SK-N-SH (cell line): ENCODE data around the gene UBLCP1. TPM values are rescaled to one million over a fixed set of nuclear protein-coding genes. Genes with fewer than 3 reads are reported as not detected.

ENCODE experiments used
- CTCF ChIA-PET: fragments of 300-600, 350-600 bp; formaldehyde crosslinking; extraction: SDS; loops from one replicate; lab custom pipeline; 2021; lab: Yijun Ruan, JAX
- POLR2A ChIA-PET: fragments of 350-600 bp; sonication (Branson Sonifier 250); formaldehyde crosslinking; extraction: SDS; loops from one replicate; lab custom pipeline; 2020; ENCODE audit warnings: antibody characterized with exemption, inconsistent platforms; lab: Yijun Ruan, JAX
- DNase-seq: peaks from one replicate; pipeline ENCODE4 v3.0.0; 2012
- H2AFZ ChIP-seq: fragments of 200-600 bp; sonication (generic); 2 replicates; pipeline ENCODE4 v1.8.1; 2016; ENCODE audit warnings: antibody characterized with exemption, mild to moderate bottlenecking, low read depth
- H3F3A ChIP-seq: fragments of 200-600 bp; sonication (generic); replicated peaks from 2 replicates; pipeline ENCODE3; 2016; ENCODE audit warnings: antibody characterized with exemption, mild to moderate bottlenecking; ENCODE audit not compliant: insufficient read depth
- H3K27ac ChIP-seq, 2 experiments: fragments of 200-500 bp in 1 of 2; fragments of 200-600 bp in 1 of 2; sonication (Bioruptor generic) in 1 of 2; sonication (generic), shearing (Covaris generic) in 1 of 2; 2 replicates each; pipeline versions ENCODE4 v1.5.1 to v1.6.1; 2014 to 2016; ENCODE audit warnings: low read depth in 2 of 2, inconsistent platforms in 1 of 2, low read length in 1 of 2, mild to moderate bottlenecking in 1 of 2, mixed read lengths in 1 of 2
- H3K27me3 ChIP-seq: fragments of 200-600 bp; sonication (generic), shearing (Covaris generic); 2 replicates; pipeline ENCODE4 v1.6.1; 2016; ENCODE audit warnings: mixed run types; ENCODE audit not compliant: insufficient read depth
- H3K36me3 ChIP-seq, 2 experiments: fragments of 200-500 bp in 1 of 2; fragments of 200-600 bp in 1 of 2; sonication (Bioruptor generic) in 1 of 2; sonication (generic) in 1 of 2; replicated peaks in 1 of 2; 2 replicates each; pipeline versions ENCODE3 to v1.5.1; 2014 to 2016; ENCODE audit warnings: low read length in 1 of 2, mild to moderate bottlenecking in 1 of 2; ENCODE audit not compliant: insufficient read depth in 2 of 2, control insufficient read depth in 1 of 2
- H3K4me1 ChIP-seq, 2 experiments: fragments of 200-500 bp in 1 of 2; fragments of 200-600 bp in 1 of 2; sonication (Bioruptor generic) in 1 of 2; sonication (generic), shearing (Covaris generic) in 1 of 2; 2 replicates each; pipeline versions ENCODE4 v1.5.1 to v1.6.1; 2014 to 2016; ENCODE audit warnings: low read depth in 1 of 2, low read length in 1 of 2, mixed run types in 1 of 2; ENCODE audit not compliant: insufficient read depth in 2 of 2, control insufficient read depth in 1 of 2
- H3K4me2 ChIP-seq: fragments of 200-600 bp; sonication (generic), shearing (Covaris generic); 2 replicates; pipeline ENCODE4 v1.6.1; 2017; ENCODE audit warnings: mixed run types
- H3K4me3 ChIP-seq, 2 experiments: fragments of 200-500 bp in 1 of 2; fragments of 200-600 bp in 1 of 2; sonication (Bioruptor generic) in 1 of 2; sonication (generic), shearing (Covaris generic) in 1 of 2; 2 replicates each; pipeline versions ENCODE4 v1.5.1 to v1.8.1; 2014 to 2016; ENCODE audit warnings: low read depth in 2 of 2, inconsistent platforms in 1 of 2, low read length in 1 of 2, mild to moderate bottlenecking in 1 of 2, mixed read lengths in 1 of 2, moderate library complexity in 1 of 2
- H3K79me2 ChIP-seq: fragments of 200-600 bp; sonication (generic); 2 replicates; pipeline ENCODE4 v1.8.1; 2017; ENCODE audit warnings: mild to moderate bottlenecking; ENCODE audit not compliant: insufficient read depth
- H3K9ac ChIP-seq: fragments of 200-600 bp; sonication (generic); 2 replicates; pipeline ENCODE4 v1.6.1; 2017; ENCODE audit warnings: mixed run types
- H3K9me2 ChIP-seq: fragments of 200-600 bp; sonication (generic); 2 replicates; pipeline ENCODE4 v1.6.1; 2017; ENCODE audit warnings: mixed run types
- H3K9me3 ChIP-seq: fragments of 200-600 bp; sonication (generic); 2 replicates; pipeline ENCODE4 v1.6.1; 2017; ENCODE audit warnings: mixed run types, mild to moderate bottlenecking, moderate library complexity
- H4K20me1 ChIP-seq: fragments of 200-600 bp; sonication (generic); 2 replicates; pipeline ENCODE4 v1.6.1; 2017; ENCODE audit warnings: mild to moderate bottlenecking, mixed run types; ENCODE audit not compliant: insufficient read depth
- CHD2 ChIP-seq: fragments of 150-350 bp; IDR thresholded peaks from 2 replicates; pipeline ENCODE4 v1.6.1; 2018; ENCODE audit warnings: low read length; ENCODE audit not compliant: partially characterized antibody
- CTCF ChIP-seq: fragments of 200-600 bp; sonication (generic); IDR thresholded peaks from 2 replicates; pipeline ENCODE4 v1.6.1; 2017; ENCODE audit warnings: antibody characterized with exemption, mild to moderate bottlenecking, moderate library complexity
- EP300 ChIP-seq, 2 experiments: IDR thresholded peaks; 2 replicates each; pipeline versions ENCODE4 v1.4.0 to v1.6.1; 2012; ENCODE audit warnings: borderline replicate concordance in 1 of 2, low read depth in 1 of 2, low read length in 1 of 2
- FOSL2 ChIP-seq: IDR thresholded peaks from 2 replicates; pipeline ENCODE4 v1.4.0; 2012; ENCODE audit warnings: low read depth, mild to moderate bottlenecking, moderate library complexity, borderline replicate concordance
- GABPA ChIP-seq: IDR thresholded peaks from 2 replicates; pipeline ENCODE4 v1.4.0; 2012; ENCODE audit warnings: low read depth, mild to moderate bottlenecking
- IRF3 ChIP-seq: fragments of 150-350 bp; IDR thresholded peaks from 2 replicates; pipeline ENCODE4 v1.6.1; 2016; ENCODE audit warnings: mild to moderate bottlenecking, low read depth, low read length
- JUND ChIP-seq: IDR thresholded peaks from 2 replicates; pipeline ENCODE4 v1.4.0; 2012
- MAX ChIP-seq: IDR thresholded peaks from 2 replicates; pipeline ENCODE4 v1.4.0; 2012; ENCODE audit warnings: low read depth
- MEF2A ChIP-seq: IDR thresholded peaks from 2 replicates; pipeline ENCODE4 v1.4.0; 2012; ENCODE audit warnings: low read depth, borderline replicate concordance
- NFIC ChIP-seq: IDR thresholded peaks from 2 replicates; pipeline ENCODE4 v1.4.0; 2012; ENCODE audit warnings: borderline replicate concordance
- NRF1 ChIP-seq: IDR thresholded peaks from 2 replicates; pipeline ENCODE4 v1.6.1; 2012; ENCODE audit warnings: low read depth, mild to moderate bottlenecking, low read length
- PBX3 ChIP-seq: IDR thresholded peaks from 2 replicates; pipeline ENCODE4; 2012
- POLR2AphosphoS5 ChIP-seq: IDR thresholded peaks from 2 replicates; pipeline ENCODE4 v1.6.1; 2012; ENCODE audit warnings: low read depth, low read length
- RFX5 ChIP-seq: IDR thresholded peaks from 2 replicates; pipeline ENCODE4 v1.6.1; 2012; ENCODE audit warnings: mild to moderate bottlenecking, improper control_type of control experiment, low read length
- RXRA ChIP-seq: IDR thresholded peaks from 2 replicates; pipeline ENCODE4 v1.4.0; 2012; ENCODE audit warnings: low read depth, mild to moderate bottlenecking, borderline replicate concordance
- SMC3 ChIP-seq: IDR thresholded peaks from 2 replicates; pipeline ENCODE4 v1.6.1; 2012; ENCODE audit warnings: low read depth, low read length, improper control_type of control experiment
- USF1 ChIP-seq: IDR thresholded peaks from 2 replicates; pipeline ENCODE4 v1.4.0; 2012; ENCODE audit warnings: low read depth, borderline replicate concordance
- USF2 ChIP-seq: fragments of 150-350 bp; IDR thresholded peaks from 2 replicates; pipeline ENCODE4 v1.6.1; 2017; ENCODE audit warnings: antibody characterized with exemption, low read length, low read depth, borderline replicate concordance
- WGBS: methylation state at CpG from one replicate; pipeline ENCODE4 v1.1.6; 2017; ENCODE audit warnings: low lambda C conversion rate; 5-methylcytosine and 5-hydroxymethylcytosine counted together
- polyA plus RNA-seq, 3 experiments: library from polyadenylated mRNA; depleted of rRNA; stranded (reverse); fragments of >200 nt; gene quantifications; 2 replicates each; pipeline ENCODE4 v1.2.3, GENCODE V29; 2012

UBLCP1 gene
- polyA plus RNA-seq, 1 of the 3 experiments (the other 2 are of a cell fraction): 13.8 TPM

- H3K9me2 ChIP-seq: no peaks in the 10 kb centered on the region
- no peak overlapping the region for H3K27ac ChIP-seq
- H3K79me2 ChIP-seq: no peaks in the 10 kb centered on the region
- no peak overlapping the region for H3K4me2 ChIP-seq
- TF ChIP-seq NRF1: no peak
- no peak for TF ChIP-seq CHD2
- no peak for TF ChIP-seq GABPA
- no peak for TF ChIP-seq PBX3
- TF ChIP-seq MEF2A: no peak
- no peak for TF ChIP-seq RFX5
- no peak for TF ChIP-seq EP300 (IDR thresholded peaks at IDR 0.05; ENCODE audit: borderline replicate concordance in 1 of 2, low read depth in 1 of 2, low read length in 1 of 2)
- no peak for TF ChIP-seq IRF3
- no peak for TF ChIP-seq RXRA
- TF ChIP-seq CTCF: no peak
- no peak for TF ChIP-seq FOSL2
- TF ChIP-seq JUND: no peak
- no peak for TF ChIP-seq POLR2AphosphoS5
- TF ChIP-seq NFIC: no peak
- TF ChIP-seq USF1: no peak
- no peak for TF ChIP-seq MAX
- no peak for TF ChIP-seq USF2
- TF ChIP-seq SMC3: no peak
- H3K9ac ChIP-seq: no peak overlapping the region
- ChIA-PET POLR2A (no interaction called here), CTCF (no interaction called here)
- H3K27me3 ChIP-seq: no peaks in the 10 kb centered on the region; the same call in 1 of the 2 replicates
- H3K4me1 ChIP-seq: no peaks in the 10 kb centered on the region; a peak in 2 of 4 replicates
- H3K4me3 ChIP-seq: no peak overlapping the region
- no peaks in the 10 kb centered on the region for H4K20me1 ChIP-seq
- no peak for DNase-seq
- H2AFZ ChIP-seq: no peak overlapping the region
- no peaks in the 10 kb centered on the region for H3K9me3 ChIP-seq
- no peaks in the 10 kb centered on the region for H3K36me3 ChIP-seq
- H3F3A ChIP-seq: peaks cover 2% of the 10 kb centered on the region
- WGBS: 49% methylated on average over 2 of the region's 2 CpGs
These were observed 44.5 kb upstream of the UBLCP1 start for GRCh38 chr5:159218595-159219023.
